OCI-LY7 (cell line): Measurements from ENCODE around the gene GCNT2. TPM values are rescaled to one million over a fixed set of nuclear protein-coding genes. Genes with fewer than 3 reads are reported as not detected.

Source experiments
- BruUV-seq: library from RNA; stranded (reverse); fragments of 400-500 nt; replicated peaks from 2 replicates; lab custom pipeline; 2021; lab: Mats Ljungman, UMichigan
- CTCF ChIA-PET: fragments of 300-600 bp; sonication (Branson Sonifier 250); formaldehyde crosslinking; loops from one replicate; lab custom pipeline; 2022; ENCODE audit warnings: antibody characterized with exemption; ENCODE audit not compliant: unreplicated experiment; lab: Charles Lee
- POLR2A ChIA-PET: fragments of 300-600 bp; sonication (Branson Sonifier 250); formaldehyde crosslinking; loops from one replicate; lab custom pipeline; 2022; ENCODE audit warnings: antibody characterized with exemption; lab: Charles Lee
- DNase-seq: peaks from one replicate; pipeline ENCODE4 v3.0.0-alpha.2; 2015; ENCODE audit warnings: low spot score
- H2AFZ ChIP-seq: fragments of 200-600 bp; sonication (generic), shearing (Covaris generic); 2 replicates; pipeline ENCODE4 v1.6.1; 2014; ENCODE audit warnings: mild to moderate bottlenecking, antibody characterized with exemption, low read length, moderate library complexity
- H3K27ac ChIP-seq: fragments of 200-600 bp; sonication (generic); 2 replicates; pipeline ENCODE4 v1.5.1; 2014; ENCODE audit warnings: mixed run types, low read depth, mild to moderate bottlenecking, moderate library complexity, low read length, inconsistent platforms; ENCODE audit not compliant: poor library complexity, severe bottlenecking
- H3K36me3 ChIP-seq: fragments of 200-600 bp; sonication (generic); 2 replicates; pipeline ENCODE4 v1.6.1; 2014; ENCODE audit warnings: mild to moderate bottlenecking, antibody characterized with exemption, low read length, moderate library complexity, mixed read lengths; ENCODE audit not compliant: insufficient read depth
- H3K4me1 ChIP-seq: fragments of 200-600 bp; sonication (generic); 2 replicates; pipeline ENCODE4 v1.5.1; 2014; ENCODE audit warnings: mild to moderate bottlenecking, low read length; ENCODE audit not compliant: insufficient read depth, poor library complexity, severe bottlenecking
- H3K4me2 ChIP-seq: fragments of 200-600 bp; sonication (generic); 2 replicates; pipeline ENCODE4 v1.6.1; 2014; ENCODE audit warnings: mild to moderate bottlenecking, low read length
- H3K4me3 ChIP-seq: fragments of 200-600 bp; sonication (generic); 2 replicates; pipeline ENCODE4 v1.5.1; 2014; ENCODE audit warnings: mild to moderate bottlenecking, low read depth, low read length; ENCODE audit not compliant: poor library complexity, severe bottlenecking
- H3K79me2 ChIP-seq: fragments of 200-600 bp; sonication (generic); 2 replicates; pipeline ENCODE4 v1.6.1; 2016; ENCODE audit warnings: low read depth, mild to moderate bottlenecking, low read length, moderate library complexity, mixed read lengths; ENCODE audit not compliant: insufficient read depth
- H3K9me2 ChIP-seq: fragments of 200-600 bp; sonication (generic); 2 replicates; pipeline ENCODE4 v1.6.1; 2016; ENCODE audit warnings: mild to moderate bottlenecking, low read length, mixed read lengths; ENCODE audit not compliant: insufficient read depth
- H3K9me3 ChIP-seq: fragments of 200-600 bp; sonication (generic); 2 replicates; pipeline ENCODE4 v1.6.1; 2014; ENCODE audit warnings: mild to moderate bottlenecking, mixed run types, low read length, mixed read lengths
- H4K20me1 ChIP-seq: fragments of 200-600 bp; sonication (generic); 2 replicates; pipeline ENCODE4 v1.6.1; 2014; ENCODE audit warnings: mild to moderate bottlenecking, antibody characterized with exemption, low read length, moderate library complexity, mixed read lengths; ENCODE audit not compliant: insufficient read depth
- EZH2phosphoT487 ChIP-seq: fragments of 200-600 bp; sonication (generic); IDR thresholded peaks from 2 replicates; pipeline ENCODE4 v1.6.1; 2018; ENCODE audit warnings: low read depth, borderline replicate concordance, mild to moderate bottlenecking, mixed run types, antibody characterized with exemption, low read length, moderate library complexity, mixed read lengths
- intact Hi-C: fragments of 100-400 bp; cut with micrococcal nuclease; formaldehyde crosslinking; loops from one replicate; pipeline ENCODE4 v1.10.0; 2022; ENCODE audit not compliant: unreplicated experiment
- total RNA-seq, 2 experiments: library from RNA; depleted of rRNA in 1 of 2; stranded (reverse); fragments of >200 nt in 1 of 2; shearing (Covaris generic) in 1 of 2; gene quantifications; 2 replicates each; pipeline ENCODE4 v1.2.3, GENCODE V29; 2014 to 2022
- TF ChIP-seq, protein P1 (sequence below): fragments of 200-600 bp; sonication (generic); conservative IDR thresholded peaks from 2 replicates; pipeline ENCODE4 v1.5.1; 2014; ENCODE audit warnings: mild to moderate bottlenecking, antibody characterized with exemption, low read length, moderate library complexity, mixed read lengths

Gene GCNT2
- total RNA-seq, 2 experiments from 2014 or later = 17.4 to 25.2 TPM

DNA sequence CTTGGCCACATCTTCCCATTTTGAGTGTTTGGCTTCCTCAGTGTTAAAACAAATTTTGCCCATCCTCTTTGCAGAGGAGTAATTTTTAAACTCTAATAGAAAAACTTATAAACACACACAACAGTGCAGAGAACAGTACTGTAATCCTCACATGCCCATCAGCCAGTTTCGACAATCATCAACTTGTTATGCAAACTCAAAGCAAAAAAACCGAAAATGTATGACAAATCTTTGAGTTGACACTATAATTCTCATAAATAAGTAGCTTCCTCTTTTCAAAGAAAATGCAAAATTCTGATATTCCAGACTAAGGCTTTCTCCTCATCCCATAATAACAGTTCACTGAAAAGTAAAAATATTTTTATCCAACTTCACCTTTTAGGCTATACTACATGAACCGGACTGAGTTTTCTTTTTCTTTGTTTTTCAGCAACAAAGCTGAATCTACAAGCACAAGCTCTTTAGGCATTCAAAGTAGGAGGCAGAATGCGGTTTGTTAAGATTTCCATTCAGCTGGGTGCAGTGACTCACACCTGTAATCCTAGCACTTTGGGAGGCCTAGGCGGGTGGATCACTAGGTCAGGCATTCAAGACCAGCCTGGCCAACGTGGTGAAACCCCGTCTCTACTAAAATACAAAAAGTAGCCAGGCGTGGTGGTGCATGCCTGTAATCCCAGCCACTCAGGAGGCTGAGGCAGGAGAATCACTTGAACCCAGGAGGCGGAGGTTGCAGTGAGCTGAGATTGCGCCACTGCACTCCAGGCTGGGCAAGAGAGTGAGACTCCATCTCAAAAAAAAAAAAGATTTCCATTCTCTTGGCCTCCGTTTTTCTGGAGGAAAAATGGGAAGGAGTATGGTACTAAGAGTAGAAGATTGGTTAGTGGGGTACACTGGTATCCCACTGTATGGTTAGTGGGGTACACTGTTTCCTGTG lies 74.8 kb downstream of the GCNT2 start:
- Histone ChIP-seq H3K4me2 (no peak overlapping the region), H3K79me2 (no peaks in the 10 kb centered on the region; the same call in 1 of the 2 replicates), H3K27ac (no peak overlapping the region), H2AFZ (no peak overlapping the region), H3K9me2 (no peaks in the 10 kb centered on the region), H4K20me1 (no peaks in the 10 kb centered on the region), H3K9me3 (no peaks in the 10 kb centered on the region), H3K4me3 (no peak overlapping the region), H3K36me3 (no peaks in the 10 kb centered on the region), H3K4me1 (peaks cover 18% of the 10 kb centered on the region)
- TF ChIP-seq, protein P1, sequence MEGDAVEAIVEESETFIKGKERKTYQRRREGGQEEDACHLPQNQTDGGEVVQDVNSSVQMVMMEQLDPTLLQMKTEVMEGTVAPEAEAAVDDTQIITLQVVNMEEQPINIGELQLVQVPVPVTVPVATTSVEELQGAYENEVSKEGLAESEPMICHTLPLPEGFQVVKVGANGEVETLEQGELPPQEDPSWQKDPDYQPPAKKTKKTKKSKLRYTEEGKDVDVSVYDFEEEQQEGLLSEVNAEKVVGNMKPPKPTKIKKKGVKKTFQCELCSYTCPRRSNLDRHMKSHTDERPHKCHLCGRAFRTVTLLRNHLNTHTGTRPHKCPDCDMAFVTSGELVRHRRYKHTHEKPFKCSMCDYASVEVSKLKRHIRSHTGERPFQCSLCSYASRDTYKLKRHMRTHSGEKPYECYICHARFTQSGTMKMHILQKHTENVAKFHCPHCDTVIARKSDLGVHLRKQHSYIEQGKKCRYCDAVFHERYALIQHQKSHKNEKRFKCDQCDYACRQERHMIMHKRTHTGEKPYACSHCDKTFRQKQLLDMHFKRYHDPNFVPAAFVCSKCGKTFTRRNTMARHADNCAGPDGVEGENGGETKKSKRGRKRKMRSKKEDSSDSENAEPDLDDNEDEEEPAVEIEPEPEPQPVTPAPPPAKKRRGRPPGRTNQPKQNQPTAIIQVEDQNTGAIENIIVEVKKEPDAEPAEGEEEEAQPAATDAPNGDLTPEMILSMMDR = no peak
- TF ChIP-seq EZH2phosphoT487 = no peak
- BruUV-seq = no TSS peak
- ChIA-PET POLR2A (interaction anchor here (0.6 to 0.7 kb wide), 4 partner anchors 9 to 584 kb away, joined by 3 to 4 read pairs (median 3); no protein-coding TSS in a partner anchor), CTCF (no interaction called here)
- intact Hi-C loops = no loop called here
- DNase-seq = no peak

DNA sequence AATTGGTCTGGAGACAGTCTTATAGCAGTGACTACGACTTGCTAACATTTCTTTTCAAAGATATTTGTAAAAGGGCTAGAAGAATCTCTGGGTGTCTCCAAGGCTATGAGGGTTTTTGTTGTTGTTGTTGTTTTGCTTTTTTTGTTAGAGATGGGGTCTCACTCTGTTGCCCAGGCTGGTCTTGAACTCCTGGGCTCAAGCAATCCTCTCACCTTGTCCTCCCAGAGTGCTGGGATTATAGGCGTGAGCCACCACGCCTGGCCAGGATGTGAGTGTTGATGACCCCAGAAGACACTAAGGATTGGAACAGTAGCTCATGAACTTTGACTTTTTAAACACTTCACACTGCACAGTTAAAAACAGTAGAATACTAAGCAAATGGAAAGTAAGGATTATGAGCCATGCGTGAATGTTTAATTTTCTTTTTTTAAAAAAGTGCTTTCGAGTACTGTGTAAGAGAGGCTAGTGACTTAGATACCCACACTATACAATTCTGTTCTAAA lies 76.4 kb downstream of the GCNT2 start:
- peaks cover 18% of the 10 kb centered on the region for H3K4me1 ChIP-seq
- DNase-seq = no peak
- no peak overlapping the region for H2AFZ ChIP-seq
- POLR2A ChIA-PET = interaction anchor here (0.8 to 1.1 kb wide), 2 partner anchors 11 to 87 kb away, joined by 3 read pairs; no protein-coding TSS in a partner anchor
- intact Hi-C loops = no loop called here
- no peaks in the 10 kb centered on the region for H3K36me3 ChIP-seq
- CTCF ChIA-PET = no interaction called here
- no peaks in the 10 kb centered on the region for H3K9me2 ChIP-seq
- H3K27ac ChIP-seq = no peak overlapping the region
- no peaks in the 10 kb centered on the region for H3K9me3 ChIP-seq
- H3K4me3 ChIP-seq = no peak overlapping the region
- TF ChIP-seq, protein P1 = no peak
- TF ChIP-seq EZH2phosphoT487 = no peak
- H4K20me1 ChIP-seq = no peaks in the 10 kb centered on the region; the same call in 1 of the 2 replicates
- no peak overlapping the region for H3K4me2 ChIP-seq
- BruUV-seq = no TSS peak
- no peaks in the 10 kb centered on the region; the same call in 1 of the 2 replicates for H3K79me2 ChIP-seq
